Measurements from ENCODE around the gene MBNL3.

DNA sequence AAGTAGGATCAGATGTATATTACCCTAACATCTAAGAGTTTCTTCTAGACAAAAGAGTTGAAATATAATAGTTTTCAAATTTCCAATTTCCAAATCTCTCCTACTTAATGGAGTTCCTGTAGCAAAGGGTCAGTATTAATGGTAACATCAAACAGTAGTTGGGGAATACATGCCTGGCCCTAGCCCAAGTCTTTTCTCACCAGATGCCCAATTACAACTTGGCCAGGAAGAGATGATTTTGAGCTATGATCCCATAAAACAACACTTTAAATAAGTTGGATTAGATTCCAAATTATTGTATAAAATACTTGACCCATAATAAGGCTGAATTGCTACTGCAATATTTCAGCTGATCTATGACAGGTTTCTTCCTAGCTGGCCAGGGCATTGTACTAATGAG lies 59.9 kb downstream of the MBNL3 start:
- TF ChIP-seq, protein P1, sequence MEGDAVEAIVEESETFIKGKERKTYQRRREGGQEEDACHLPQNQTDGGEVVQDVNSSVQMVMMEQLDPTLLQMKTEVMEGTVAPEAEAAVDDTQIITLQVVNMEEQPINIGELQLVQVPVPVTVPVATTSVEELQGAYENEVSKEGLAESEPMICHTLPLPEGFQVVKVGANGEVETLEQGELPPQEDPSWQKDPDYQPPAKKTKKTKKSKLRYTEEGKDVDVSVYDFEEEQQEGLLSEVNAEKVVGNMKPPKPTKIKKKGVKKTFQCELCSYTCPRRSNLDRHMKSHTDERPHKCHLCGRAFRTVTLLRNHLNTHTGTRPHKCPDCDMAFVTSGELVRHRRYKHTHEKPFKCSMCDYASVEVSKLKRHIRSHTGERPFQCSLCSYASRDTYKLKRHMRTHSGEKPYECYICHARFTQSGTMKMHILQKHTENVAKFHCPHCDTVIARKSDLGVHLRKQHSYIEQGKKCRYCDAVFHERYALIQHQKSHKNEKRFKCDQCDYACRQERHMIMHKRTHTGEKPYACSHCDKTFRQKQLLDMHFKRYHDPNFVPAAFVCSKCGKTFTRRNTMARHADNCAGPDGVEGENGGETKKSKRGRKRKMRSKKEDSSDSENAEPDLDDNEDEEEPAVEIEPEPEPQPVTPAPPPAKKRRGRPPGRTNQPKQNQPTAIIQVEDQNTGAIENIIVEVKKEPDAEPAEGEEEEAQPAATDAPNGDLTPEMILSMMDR (IDR thresholded peaks at IDR 0.05; ENCODE audit: low read length): no peak
- TF ChIP-seq EZH2 (optimal IDR thresholded peaks at IDR 0.05; ENCODE audit: low read depth, low read length): no peak

All from MM.1S (cell line).